GM18502 (cell line): ENCODE measurements around the gene GLDC.
"Not testable (repeated sequence)": the region's sequence is repeated elsewhere in the genome, so short reads cannot be mapped to it uniquely, and the experiment has no call there.

Experiments used
- ATAC-seq: cut with Tn5 transposase; IDR thresholded peaks from one replicate; pipeline ENCODE4 v1.9.1; 2021; ENCODE audit warnings: mild to moderate bottlenecking; ENCODE audit not compliant: unreplicated experiment, poor library complexity

GLDC gene

DNA sequence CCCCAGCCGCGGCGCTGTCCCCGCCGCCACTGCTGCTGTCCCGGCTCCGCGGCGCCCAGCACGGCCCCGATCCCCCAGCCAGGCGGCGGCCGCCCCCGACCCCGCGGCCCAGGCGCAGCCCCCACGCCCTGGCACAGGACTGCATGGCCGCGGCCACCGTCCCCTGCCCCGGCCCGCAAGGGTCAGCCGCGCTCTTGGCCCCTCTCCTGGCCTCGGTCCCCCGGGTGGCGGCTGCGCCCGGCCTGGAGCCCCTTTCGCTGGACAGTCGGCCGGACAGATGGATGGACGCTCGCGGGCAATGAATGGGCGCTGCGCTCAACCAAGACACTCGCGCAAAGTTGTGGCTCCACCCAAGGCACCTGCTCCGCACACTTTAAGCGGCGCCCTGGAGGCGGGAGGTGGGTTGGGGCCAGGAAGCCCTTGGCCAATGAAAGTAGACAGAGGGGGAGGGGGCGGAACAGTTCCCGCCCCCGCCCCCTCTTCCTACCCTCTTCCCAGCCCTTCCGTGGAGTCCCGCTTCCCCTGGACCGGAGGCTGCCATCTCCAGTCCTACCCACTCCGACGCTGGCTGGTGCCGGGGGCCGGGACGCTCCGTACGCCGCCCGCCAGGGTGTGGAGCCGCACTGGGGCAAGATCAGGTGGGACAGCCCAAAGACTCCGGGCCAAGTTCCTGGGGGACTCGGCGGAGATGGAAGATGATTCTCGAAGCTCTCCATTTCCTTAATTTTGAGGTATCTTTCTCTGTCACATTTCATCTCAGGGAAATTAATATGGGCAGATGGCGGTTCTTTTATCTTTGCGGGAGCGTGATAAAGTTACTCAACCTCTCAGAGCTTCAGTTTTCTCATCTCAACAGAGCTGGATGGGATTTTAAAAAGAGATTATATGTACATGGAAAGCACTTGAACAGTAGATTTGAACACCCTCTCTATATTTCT is at the start of gene GLDC:
Gene GLDC (minus strand): TSS at position 375 of the 938 bp plus-strand sequence. CDS start 230 bp downstream, at position 145.
- ATAC-seq, result peak; percentile 95

DNA sequence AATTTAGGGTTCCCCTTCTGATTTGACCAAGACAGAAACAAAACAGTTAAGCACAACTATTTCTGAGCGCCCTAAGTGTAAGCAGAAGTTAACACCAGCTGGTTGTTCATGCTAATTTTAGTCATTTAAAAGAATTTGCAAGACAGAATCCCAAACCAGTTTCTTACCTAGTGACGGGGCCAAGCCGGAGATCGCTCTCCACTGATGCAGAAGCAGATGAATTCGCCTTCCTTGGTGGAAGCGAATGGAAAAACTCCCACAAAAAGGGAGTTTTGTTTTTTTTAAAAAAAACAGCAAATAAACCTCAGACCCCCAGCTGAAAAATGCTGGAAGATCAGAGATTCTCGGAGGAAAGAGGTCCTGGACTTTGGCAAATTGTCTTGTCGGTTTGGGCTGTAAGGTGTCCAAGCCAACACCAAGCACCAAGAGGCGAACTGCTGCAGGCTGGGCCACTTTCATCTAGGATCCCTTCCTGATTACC is 47.4 kb upstream of the GLDC start:
- ATAC-seq, result no peak

DNA sequence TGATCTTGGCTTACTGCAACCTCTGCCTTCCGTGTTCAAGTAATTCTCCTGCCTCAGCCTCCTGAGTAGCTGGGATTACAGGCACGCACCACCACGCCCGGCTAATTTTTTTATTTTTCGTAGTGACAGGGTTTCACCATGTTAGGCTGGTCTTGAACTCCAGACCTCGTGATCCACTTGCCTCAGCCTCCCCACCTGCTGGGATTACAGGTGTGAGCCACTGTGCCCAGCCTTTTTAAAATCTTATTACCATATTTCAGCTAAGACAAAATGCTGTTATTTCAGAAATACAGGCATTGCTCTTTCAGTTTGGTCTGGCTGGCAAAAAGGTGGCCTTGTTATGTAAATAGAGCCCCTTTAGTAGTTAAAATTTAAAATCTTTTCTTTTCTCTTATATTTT is 46.9 kb upstream of the GLDC start:
- ATAC-seq, result no peak

DNA sequence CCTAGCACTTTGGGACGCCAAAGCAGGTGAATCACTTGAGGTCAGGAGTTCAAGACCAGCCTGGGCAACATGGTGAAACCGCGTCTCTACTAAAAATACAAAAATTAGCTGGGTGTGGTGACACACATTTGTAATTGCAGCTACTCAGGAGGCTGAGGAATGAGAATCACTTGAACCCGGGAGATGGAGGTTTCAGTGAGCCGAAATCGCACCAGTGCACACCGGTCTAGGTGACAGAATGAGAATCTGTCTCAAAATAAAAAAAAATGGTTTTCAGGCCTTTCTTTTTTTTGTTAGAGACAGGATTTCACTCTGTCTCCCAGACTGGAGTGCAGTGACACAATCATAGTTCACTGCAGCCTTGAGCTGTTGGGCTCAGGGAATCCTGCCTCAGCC is 45.1 kb upstream of the GLDC start:
- not testable (repeated sequence) for ATAC-seq

DNA sequence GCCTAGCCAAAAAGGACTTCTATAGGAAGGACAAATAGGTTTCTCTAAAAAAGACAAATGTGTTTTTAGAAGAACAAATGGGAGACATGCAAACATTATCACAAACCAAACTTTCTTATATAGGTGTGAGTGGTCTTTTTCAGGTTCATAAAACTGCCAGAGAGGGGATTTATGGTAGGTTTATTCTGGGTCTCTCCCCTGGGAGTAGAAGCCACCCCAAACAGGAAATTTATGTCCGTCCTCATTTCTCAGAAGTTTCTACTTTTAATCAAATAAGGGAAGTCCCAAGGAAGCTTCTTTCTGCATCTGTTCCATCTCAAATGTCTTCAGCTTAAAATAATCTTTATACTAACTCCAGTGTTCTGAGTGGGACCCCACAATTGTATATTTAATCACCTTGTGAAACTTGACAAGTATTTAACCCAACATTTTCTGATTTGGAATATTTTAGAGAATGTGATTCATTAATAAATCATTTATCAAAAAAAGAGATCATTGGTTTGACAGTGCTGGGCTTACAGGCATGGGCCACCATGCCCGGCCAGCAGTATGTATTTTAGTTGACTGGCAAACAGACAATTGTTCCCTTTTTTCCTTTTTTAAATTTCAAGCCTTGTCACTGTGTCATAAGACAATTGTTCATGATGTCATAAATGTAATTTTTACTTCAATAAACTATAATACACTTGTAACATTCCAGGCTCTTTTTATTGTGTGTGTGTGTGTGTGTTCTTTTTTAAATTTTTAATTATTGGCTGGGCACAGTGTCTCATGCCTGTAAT is 44.6 kb upstream of the GLDC start:
- ATAC-seq, result peak; percentile 39

DNA sequence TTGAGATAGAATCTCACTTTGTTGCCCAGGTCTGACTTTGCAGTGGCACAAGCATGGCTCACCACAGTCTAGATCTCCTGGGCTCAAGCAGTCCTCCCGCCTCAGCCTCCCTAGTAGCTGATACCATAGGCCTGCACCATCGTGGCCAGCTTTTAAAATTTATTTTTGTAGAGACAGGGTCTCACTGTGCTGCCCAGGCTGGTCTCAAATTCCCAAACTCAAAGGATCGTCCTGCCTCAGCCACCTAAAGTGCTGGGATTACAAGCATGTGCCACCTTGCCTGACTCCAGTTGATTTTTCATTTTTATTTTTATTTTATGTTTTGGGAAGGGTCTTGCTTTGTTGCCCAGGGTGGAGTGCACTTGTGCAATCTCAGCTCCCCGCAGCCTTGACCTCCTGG is 41.7 kb upstream of the GLDC start:
- ATAC-seq, result no peak

DNA sequence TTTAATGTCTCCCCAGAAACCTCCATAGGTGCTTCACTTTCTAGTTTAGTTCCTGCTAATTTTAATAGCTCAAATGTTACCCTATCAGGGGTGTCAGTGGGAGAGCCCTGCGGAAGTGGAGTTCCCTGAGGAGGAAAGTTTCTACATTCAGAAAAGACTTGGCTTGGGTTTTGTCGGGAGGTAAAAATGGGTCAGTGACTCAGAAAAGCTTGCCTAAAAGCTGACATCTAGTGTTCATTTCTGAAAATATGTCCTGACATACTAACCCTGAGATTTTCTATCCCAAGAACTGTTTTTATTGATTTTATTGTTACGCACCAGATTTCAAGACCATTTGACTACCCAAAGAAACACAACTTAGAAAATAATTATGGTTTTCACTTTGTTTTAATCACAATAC is 40.9 kb upstream of the GLDC start:
- no peak for ATAC-seq

DNA sequence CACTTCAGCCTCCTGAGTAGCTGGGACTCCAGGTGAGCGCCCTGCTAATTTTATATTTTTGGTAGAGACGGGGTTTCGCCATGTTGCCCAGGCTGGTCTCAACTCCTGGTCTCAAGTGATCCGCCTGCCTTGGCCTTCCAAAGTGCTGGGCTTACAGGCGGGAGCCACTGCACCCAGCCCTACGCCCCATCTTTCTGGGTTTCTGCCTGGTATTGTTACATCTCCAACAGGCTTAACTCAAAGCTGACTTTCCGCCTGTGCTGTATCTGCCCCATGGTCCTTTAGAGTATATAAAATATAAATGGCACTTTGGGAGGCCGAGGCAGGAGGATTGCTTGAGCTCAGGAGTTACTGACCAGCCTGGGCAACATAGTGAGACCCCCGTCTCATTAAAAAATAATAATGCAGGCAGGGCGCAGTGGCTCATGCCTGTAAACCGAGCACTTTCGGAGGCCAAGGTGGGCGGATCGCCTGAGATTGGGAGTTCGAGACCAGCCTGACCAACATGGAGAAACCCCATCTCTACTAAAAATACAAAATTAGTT is 36.5 kb upstream of the GLDC start:
- no peak for ATAC-seq

DNA sequence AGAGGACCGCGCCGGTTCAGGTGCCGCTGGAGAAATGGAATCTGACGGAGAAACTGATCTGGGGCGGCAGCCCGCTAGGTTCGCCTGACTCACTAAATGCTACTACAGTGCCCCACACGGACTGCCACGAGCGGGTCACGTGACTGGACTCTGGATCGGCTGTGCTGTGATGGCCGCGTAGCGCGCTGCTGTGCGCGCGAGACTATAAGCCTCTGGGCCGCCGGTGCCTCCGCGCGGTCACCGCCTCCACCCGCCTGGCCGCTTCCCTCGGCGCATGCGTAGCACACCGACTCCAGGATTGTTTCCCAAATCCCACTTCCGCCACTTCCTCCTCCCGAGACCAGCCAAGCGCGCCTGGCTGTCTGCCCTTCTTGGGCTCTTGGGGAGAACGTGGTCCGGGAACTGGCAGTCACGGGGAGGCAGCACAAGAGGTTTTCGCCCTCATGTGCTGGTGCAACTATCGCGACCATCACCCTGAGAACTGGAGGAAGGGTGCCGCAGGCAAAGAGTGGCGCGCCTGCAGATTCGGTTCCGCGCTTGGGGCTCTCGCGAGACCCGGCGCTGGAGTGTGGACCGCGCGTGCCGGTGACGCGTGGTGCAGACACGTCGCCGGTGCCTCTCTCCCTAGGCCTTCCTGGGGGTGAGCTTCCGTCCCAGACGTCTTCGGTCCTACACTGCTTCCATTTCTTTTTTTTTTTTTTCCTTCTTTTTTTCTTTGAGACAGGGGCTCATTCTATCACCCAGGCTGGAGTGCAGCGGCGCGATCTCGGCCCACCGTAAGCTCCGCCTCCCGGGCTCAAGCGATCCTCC is 35.8 kb upstream of the GLDC start:
- peak; percentile 76 for ATAC-seq

DNA sequence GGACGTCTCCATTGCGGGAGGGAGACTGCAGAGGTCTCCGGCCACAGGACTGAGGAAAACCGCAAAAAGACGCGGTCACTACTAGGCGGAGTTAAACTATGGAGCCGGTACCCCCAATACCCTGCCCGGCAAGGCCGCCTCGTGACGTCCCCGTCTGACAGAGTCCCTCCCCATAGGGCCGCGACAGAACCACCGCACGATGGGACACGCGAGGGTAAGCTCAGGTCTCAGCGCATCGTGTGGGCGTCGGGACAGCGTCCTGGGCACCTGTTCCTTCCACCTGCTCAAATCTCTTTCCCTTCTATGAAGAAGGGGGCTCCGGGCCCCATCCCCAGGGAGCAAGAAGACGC is 35.2 kb upstream of the GLDC start:
- ATAC-seq, result peak; percentile 33

DNA sequence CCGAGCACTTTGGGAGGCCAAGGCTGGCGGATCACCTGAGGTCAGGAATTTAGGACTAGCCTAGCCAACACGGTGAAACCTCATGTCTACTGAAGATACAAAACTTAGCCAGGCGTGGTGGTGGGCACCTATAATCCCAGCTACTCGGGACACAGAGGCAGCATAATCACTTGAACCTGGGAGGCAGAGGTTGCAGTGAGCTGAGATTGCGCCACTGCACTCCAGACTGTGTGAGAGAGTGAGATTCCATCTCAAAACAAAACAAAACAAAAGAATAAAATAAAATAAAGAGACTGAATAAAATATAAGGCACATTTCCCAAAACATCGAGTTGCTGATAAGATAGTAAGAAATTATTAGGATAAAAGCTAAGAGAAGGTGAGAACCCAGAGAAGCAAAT is 32.3 kb upstream of the GLDC start:
- no peak for ATAC-seq

DNA sequence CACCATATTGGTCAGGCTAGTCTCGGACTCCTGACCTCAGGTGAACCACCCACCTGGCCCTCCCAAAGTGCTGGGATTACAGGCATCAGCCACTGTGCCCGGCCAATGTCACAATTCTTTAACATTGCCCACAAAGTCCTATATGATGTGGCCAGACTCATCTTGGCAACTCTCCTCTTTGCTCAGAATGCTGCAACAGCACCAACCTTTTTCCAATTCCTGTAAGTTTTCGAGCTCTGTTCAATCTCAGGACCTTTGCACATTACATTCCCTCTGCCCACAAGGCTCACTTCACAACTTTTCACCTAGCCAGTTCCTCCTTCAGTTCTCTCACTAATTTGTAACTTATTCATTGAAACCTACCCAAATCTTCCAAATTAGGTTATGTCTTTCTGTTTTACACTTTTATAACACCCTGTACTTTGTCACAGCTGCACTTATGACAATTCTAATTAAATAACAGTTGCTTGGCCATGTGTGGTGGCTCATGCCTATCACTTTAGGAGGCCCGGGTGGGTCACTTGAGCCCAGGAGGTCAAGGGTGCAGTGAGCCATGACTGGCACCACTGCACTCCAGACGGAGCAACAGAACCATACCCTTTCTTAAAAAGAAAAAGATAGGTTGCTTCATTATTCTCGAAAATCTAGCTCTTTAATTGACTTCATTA is 30.9 kb upstream of the GLDC start:
- ATAC-seq, result no peak

DNA sequence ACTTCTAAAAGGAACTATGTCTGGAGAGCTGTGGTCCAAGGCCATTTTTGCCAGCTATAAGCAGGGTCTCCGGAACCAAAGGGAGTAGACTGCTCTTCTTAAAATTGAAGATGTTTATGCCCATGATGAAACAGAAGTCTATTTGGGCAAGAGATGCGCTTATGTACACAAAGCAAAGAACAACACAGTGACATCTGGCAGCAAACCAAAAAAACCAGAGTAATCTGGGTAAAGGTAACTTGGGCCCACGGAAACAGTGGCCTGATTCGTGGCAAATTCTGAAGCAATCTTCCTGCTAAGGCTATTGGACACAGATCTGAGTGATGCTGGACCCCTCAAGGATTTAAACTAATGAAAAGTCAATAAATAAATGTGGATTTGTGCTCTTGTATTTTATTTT is 29.7 kb upstream of the GLDC start:
- ATAC-seq, result no peak

DNA sequence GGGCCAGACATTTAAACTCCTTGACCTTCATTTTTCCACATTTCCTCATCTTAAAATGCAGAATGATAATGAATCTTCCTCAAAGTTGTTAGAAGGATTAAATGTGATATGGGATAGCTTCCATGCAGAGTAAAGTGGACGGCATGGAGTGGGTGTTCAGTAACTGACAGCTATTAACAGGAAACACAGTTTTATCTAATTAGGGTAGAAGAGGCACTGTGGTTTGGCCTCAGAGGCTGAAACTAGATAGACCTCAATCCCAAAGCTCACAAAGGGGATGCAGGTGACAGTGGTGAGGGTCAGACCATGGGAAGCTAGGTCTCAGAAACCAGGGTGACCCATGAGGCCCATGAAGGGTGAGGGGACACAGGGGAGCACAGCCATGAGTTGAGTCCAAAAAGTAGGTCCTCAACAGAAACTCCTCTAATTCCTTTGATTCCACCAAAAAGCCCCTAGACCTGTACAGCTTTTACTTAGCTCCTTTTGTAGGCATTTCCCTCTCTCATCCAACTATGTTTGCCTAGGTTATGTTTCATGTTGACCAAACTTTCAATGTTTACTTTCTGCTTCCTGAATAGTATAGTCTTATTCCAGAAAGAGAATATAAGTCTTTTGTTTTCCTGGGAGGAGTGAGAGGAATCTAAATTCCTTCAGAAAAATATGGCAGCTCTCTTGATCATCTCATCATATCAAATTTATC is 27.9 kb upstream of the GLDC start:
- peak; percentile 69 for ATAC-seq

DNA sequence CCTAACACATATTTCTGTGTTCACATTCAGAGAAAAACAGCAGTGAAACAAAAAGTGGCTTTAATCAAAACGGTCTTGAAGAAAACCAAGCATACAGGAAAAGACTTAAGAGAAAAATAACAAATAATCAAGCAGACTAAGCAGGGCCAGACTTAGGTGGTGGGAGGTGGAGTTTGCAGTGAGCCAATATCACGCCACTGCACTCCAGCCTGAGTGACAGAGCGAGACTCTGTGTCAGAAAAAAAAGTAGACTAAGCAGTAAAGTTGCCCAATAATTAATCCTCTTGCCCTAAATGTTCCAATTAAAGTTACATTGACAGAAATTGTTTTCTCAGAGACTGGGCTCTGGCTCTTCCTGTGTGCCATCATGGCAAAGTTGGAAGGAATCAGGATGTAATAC is 26.6 kb upstream of the GLDC start:
- no peak for ATAC-seq

DNA sequence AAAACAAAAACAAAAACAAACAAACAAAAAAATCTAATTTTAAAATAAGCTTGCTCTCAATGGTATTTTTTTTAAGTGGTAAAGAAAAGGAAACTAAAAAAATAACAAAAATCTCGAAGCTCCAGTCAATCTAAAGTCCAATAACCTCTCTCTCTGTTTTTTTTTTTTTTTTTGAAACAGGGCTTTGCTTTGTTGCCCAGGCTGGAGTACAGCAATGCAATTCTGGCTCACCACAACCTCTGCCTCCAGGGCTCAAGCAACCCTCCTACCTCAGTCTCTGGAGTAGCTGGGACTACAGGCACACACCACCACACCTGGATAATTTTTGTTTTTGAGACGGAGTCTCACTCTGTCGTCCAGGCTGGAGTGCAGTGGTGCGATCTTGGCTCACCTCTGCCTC is 25.9 kb upstream of the GLDC start:
- ATAC-seq, result no peak

DNA sequence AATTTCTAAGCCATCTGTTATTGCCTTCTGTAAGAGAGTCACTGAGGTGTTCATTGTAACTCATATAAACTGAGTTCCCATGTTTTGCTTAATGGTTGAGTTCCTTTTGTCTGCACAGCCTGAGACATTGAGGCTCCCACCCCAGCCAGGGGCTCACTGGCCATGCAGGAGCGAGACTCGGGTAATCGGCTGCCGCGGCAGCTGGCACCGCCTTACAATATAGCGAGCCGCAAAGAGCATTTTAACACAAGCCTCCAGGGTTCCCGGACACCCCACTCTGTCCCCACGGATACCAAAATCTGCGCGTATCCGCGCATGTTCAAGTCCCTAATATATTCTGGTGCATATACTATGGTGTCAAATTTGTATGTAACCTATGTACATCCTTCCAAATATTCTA is 24.4 kb upstream of the GLDC start:
- no peak for ATAC-seq

DNA sequence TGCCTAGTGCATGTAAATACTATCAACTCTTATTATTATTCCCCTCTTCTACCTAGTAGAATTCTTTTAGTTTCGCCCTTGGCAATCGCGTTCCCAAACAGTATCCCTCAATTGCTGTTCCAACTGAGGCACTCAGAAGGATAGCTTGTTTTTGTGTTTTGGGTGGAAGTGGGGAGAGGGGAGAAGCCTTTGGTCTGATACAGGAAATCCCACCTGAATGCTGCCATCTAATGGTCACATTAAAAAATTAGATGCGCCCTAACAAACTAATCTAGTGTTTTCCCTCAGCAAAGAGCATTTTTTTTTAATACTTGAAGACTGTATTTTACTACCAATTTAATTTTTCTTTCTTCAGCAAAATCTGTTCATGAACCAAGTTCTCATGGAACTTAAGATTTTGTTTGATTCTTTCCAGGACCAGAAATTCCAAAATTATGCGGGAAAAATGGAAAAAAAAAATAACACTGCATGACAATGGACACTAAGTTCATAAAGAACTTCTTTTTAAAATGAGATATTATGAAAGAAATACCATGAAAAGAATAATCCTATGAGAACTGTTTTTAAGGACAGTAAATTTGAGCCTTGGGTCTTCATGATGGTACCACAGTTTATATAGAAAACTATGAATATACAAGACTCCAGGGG is 22.2 kb upstream of the GLDC start:
- ATAC-seq, result no peak

DNA sequence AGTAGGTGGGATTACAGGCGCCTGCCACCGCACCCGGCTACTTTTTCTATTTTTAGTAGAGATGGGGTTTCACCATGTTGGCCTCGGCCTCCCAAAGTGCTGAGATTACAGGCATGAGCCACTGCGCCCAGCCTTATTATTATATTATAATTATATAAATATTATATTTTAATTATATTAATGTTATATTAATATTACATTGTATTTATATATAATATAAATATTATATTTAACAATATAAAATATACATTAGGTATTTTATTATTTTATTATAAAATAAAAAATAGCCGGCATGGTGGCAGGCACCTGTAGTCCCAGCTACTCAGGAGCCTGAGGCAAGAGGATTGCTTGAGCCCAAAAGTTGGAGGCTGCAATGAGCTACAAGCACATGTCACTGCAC is 21.6 kb upstream of the GLDC start:
- no peak for ATAC-seq
